HG03354 (cell line): ENCODE results near the gene PLA2G4A.

Experiments
- ATAC-seq: cut with Tn5 transposase; IDR thresholded peaks from one replicate; pipeline ENCODE4 v1.9.1; 2021; ENCODE audit warnings: mild to moderate bottlenecking; ENCODE audit not compliant: unreplicated experiment, poor library complexity, severe bottlenecking

The PLA2G4A gene

GRCh38 chr1:186828611-186829454, at the start of gene PLA2G4A:
TSS of gene PLA2G4A (plus strand) at chr1:186828949. CDS start at chr1:186854355, 25,406 bp downstream.
- ATAC-seq = peak; percentile 88

- ATAC-seq = no peak
These were observed 48.7 kb upstream of the PLA2G4A start for GRCh38 chr1:186780076-186780475.

GRCh38 chr1:186781730-186782129, 47.0 kb upstream of the PLA2G4A start:
- ATAC-seq = no peak

GRCh38 chr1:186782791-186783190, 46.0 kb upstream of the PLA2G4A start:
- ATAC-seq = no peak

GRCh38 chr1:186783193-186783592, 45.6 kb upstream of the PLA2G4A start:
- no peak for ATAC-seq

GRCh38 chr1:186785503-186785902, 43.2 kb upstream of the PLA2G4A start:
- ATAC-seq = no peak

GRCh38 chr1:186790101-186790500, 38.6 kb upstream of the PLA2G4A start:
- no peak for ATAC-seq

- peak; percentile 82 for ATAC-seq
These were observed 35.7 kb upstream of the PLA2G4A start for GRCh38 chr1:186792870-186793581.

GRCh38 chr1:186793582-186793927, 35.2 kb upstream of the PLA2G4A start:
- ATAC-seq = peak; percentile 69

- ATAC-seq = no peak
These were observed 29.6 kb upstream of the PLA2G4A start for GRCh38 chr1:186798960-186799688.

GRCh38 chr1:186799689-186800054, 29.1 kb upstream of the PLA2G4A start:
- ATAC-seq = peak; percentile 85

- no peak for ATAC-seq
These were observed 26.4 kb upstream of the PLA2G4A start for GRCh38 chr1:186802388-186802787.

GRCh38 chr1:186804679-186805078, 24.1 kb upstream of the PLA2G4A start:
- ATAC-seq = no peak

GRCh38 chr1:186806477-186806876, 22.3 kb upstream of the PLA2G4A start:
- no peak for ATAC-seq

- no peak for ATAC-seq
These were observed 21.6 kb upstream of the PLA2G4A start for GRCh38 chr1:186807163-186807562.

- ATAC-seq = no peak
These were observed 16.9 kb upstream of the PLA2G4A start for GRCh38 chr1:186811892-186812291.

GRCh38 chr1:186812570-186812969, 16.2 kb upstream of the PLA2G4A start:
- no peak for ATAC-seq

- ATAC-seq = no peak
These were observed 15.3 kb upstream of the PLA2G4A start for GRCh38 chr1:186813420-186813819.

- ATAC-seq = peak; percentile 79
These were observed 9.6 kb upstream of the PLA2G4A start for GRCh38 chr1:186819126-186819525.

GRCh38 chr1:186819563-186819962, 9.2 kb upstream of the PLA2G4A start:
- peak; percentile 48 for ATAC-seq
